Ascending aorta (tissue), 2 donors: ENCODE measurements around the gene C14orf180. TPM values are rescaled to one million over a fixed set of nuclear protein-coding genes. Genes with fewer than 3 reads are reported as not detected.

Experiments used
- DNase-seq, 2 donors: peaks; one replicate each; pipeline ENCODE4 v3.0.0-alpha.2; 2019; ENCODE audit warnings: low spot score in 2 of 2
- H3K27ac ChIP-seq, 2 donors: fragments of 200-600 bp; sonication (generic); one replicate each; pipeline ENCODE4 v1.5.1; 2016 to 2017; ENCODE audit warnings: mild to moderate bottlenecking in 1 of 2
- H3K27me3 ChIP-seq: fragments of 200-600 bp; sonication (generic); one replicate; pipeline ENCODE4 v1.5.1; 2017
- H3K36me3 ChIP-seq, 2 donors: fragments of 200-600 bp; sonication (generic); one replicate each; pipeline ENCODE4 v1.5.1; 2016
- H3K4me1 ChIP-seq, 2 donors: fragments of 200-600 bp; sonication (generic); one replicate each; pipeline ENCODE4 v1.5.1; 2016 to 2017; ENCODE audit warnings: mild to moderate bottlenecking in 1 of 2
- H3K4me3 ChIP-seq, 2 donors: fragments of 200-600 bp; sonication (generic); one replicate each; pipeline ENCODE4 v1.5.1; 2016 to 2017; ENCODE audit warnings: mild to moderate bottlenecking in 1 of 2
- H3K9me3 ChIP-seq, 2 donors: fragments of 200-600 bp; sonication (generic); one replicate each; pipeline ENCODE4 v1.5.1; 2016
- intact Hi-C: fragments of 100-400 bp; cut with DNase I; formaldehyde crosslinking; loops from one replicate; pipeline ENCODE4 v1.15.1; 2023
- total RNA-seq: library from RNA; depleted of rRNA; stranded (reverse); fragments of >200 nt; gene quantifications from one replicate; pipeline ENCODE4 v1.1.0, GENCODE V29; 2016
- TF ChIP-seq, protein P1 (sequence below), 3 experiments: fragments of 200-600 bp in 2 of 3; fragments of 450-650 bp in 1 of 3; sonication (generic) in 2 of 3; IDR thresholded peaks; one replicate each; pipeline ENCODE4 v1.5.1; 2016 to 2019; ENCODE audit warnings: antibody characterized with exemption in 3 of 3, mild to moderate bottlenecking in 1 of 3, moderate library complexity in 1 of 3

Gene C14orf180
- total RNA-seq, 1 donor from 2014 or later, result 0.21 TPM

DNA sequence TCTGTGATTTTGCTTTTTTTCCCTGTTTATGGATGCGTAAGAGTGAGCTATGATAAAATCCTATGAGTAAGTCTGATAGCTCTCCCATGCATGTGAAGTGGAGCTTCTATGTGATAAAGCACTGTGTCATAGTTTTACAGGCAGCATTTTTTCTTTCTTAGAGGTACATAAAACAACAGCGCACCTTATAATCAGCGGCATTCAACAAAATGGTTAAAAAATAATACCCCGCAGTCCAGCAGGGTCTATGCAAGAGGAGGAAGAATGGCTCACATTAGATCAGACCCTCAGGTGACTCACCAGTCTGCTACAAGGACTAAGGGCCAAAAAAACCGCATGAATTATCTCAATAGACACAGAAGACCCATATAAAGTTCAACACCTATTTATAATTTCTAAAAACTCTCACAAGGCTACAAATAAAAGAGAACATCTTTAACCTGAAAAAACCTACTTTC is 58.0 kb downstream of the C14orf180 start:
- H3K4me3 ChIP-seq, result no peak overlapping the region
- no peaks in the 10 kb centered on the region for H3K36me3 ChIP-seq
- H3K27me3 ChIP-seq, result no peaks in the 10 kb centered on the region
- H3K27ac ChIP-seq, result no peak overlapping the region
- no peak for DNase-seq
- intact Hi-C loops, result loop anchor here (10.0 kb wide), 1 partner anchor 553 kb away; the partner anchor contains the start of gene ASPG
- H3K4me1 ChIP-seq, result no peaks in the 10 kb centered on the region
- TF ChIP-seq, protein P1, sequence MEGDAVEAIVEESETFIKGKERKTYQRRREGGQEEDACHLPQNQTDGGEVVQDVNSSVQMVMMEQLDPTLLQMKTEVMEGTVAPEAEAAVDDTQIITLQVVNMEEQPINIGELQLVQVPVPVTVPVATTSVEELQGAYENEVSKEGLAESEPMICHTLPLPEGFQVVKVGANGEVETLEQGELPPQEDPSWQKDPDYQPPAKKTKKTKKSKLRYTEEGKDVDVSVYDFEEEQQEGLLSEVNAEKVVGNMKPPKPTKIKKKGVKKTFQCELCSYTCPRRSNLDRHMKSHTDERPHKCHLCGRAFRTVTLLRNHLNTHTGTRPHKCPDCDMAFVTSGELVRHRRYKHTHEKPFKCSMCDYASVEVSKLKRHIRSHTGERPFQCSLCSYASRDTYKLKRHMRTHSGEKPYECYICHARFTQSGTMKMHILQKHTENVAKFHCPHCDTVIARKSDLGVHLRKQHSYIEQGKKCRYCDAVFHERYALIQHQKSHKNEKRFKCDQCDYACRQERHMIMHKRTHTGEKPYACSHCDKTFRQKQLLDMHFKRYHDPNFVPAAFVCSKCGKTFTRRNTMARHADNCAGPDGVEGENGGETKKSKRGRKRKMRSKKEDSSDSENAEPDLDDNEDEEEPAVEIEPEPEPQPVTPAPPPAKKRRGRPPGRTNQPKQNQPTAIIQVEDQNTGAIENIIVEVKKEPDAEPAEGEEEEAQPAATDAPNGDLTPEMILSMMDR (IDR thresholded peaks at IDR 0.05), result no peak
- H3K9me3 ChIP-seq, result no peaks in the 10 kb centered on the region

DNA sequence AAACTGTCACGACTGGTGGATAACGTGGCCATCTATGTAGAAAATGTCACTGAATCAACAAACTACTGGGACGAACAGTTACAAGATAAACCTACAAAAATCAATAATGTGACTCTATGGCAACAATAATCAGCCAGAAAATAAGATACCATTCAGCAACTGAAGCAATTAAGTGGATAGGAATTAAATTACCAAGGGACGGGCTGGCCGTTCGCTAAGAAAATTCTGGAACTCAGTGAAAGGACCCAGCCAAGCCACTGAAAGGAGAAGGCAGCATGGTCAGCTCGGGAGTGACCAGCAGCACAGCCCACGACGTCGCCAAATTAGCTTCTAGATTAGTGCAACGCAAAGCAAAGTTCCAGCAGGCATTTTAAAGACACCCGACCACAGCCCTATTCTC is 58.6 kb downstream of the C14orf180 start:
- H3K27ac ChIP-seq, result no peak overlapping the region
- no peak for DNase-seq
- no peaks in the 10 kb centered on the region for H3K4me1 ChIP-seq
- H3K36me3 ChIP-seq, result no peaks in the 10 kb centered on the region
- no peaks in the 10 kb centered on the region for H3K27me3 ChIP-seq
- intact Hi-C loops, result loop anchor here (10.0 kb wide), 1 partner anchor 553 kb away; the partner anchor contains the start of gene ASPG
- no peaks in the 10 kb centered on the region for H3K9me3 ChIP-seq
- TF ChIP-seq, protein P1 (IDR thresholded peaks at IDR 0.05), result no peak
- no peak overlapping the region for H3K4me3 ChIP-seq

DNA sequence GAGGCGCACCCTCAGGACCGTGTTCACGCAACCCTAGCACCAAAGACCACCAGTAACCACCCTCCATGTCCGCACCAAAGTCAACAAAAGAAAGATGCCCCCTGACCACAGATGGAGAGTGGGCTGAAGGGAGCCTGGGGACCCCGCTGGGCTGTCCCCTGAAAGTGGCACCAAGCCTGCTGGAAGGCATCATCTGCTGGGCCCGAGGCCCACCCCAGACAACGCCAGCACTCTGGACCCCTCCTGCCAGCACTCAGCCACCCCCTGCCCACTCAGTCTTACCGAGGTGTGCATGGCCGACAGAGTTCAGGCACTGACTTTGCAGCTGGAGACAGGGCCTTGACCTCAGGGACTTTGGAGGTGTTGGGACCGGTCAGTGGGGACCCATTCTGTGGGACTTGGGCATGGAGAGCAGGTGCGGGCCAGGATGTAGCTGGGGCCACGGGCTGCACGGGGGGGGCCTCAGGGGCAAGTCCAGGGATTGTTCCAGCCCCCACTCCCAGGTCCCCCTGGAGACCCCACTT is 59.4 kb downstream of the C14orf180 start:
- intact Hi-C loops, result loop anchor here (10.0 kb wide), 1 partner anchor 554 kb away; the partner anchor contains the start of gene ASPG
- TF ChIP-seq, protein P1 (IDR thresholded peaks at IDR 0.05), result no peak
- no peak for DNase-seq
- no peak overlapping the region for H3K27ac ChIP-seq
- H3K4me3 ChIP-seq, result no peak overlapping the region
- H3K9me3 ChIP-seq, result no peaks in the 10 kb centered on the region
- no peaks in the 10 kb centered on the region for H3K27me3 ChIP-seq
- H3K4me1 ChIP-seq, result no peaks in the 10 kb centered on the region
- no peaks in the 10 kb centered on the region for H3K36me3 ChIP-seq

DNA sequence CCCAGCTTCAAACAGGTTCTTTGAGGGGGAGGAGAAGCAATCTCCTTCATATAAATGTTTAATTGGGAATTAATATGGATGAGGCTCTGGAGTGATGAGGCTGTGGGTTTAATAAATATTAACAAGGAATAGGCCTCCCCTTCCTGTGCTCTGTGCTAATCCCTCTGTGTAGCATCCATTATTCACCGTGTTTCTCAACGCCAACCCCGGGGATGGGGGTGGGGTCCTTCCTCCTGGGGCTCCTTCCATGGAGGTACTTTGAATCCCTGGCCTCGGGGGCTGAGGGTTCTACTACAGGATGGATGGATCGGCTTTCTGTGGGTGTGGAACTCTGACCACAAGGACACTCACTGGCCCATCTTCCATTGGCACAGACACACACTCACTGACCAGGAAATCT is 59.9 kb downstream of the C14orf180 start:
- intact Hi-C loops, result loop anchor here (10.0 kb wide), 1 partner anchor 555 kb away; the partner anchor contains the start of gene ASPG
- H3K27me3 ChIP-seq, result no peaks in the 10 kb centered on the region
- TF ChIP-seq, protein P1 (IDR thresholded peaks at IDR 0.05), result no peak

More for the DNA sequence above, 59.9 kb downstream of the C14orf180 start:
- no peak overlapping the region for H3K27ac ChIP-seq
- no peak overlapping the region for H3K4me3 ChIP-seq
- no peaks in the 10 kb centered on the region for H3K36me3 ChIP-seq
- H3K4me1 ChIP-seq, result no peaks in the 10 kb centered on the region
- no peak for DNase-seq
- no peaks in the 10 kb centered on the region for H3K9me3 ChIP-seq

Other genes starting within 250 kb of the C14orf180 start
- gene TMEM179, start 25.0 kb downstream of the C14orf180 start, total RNA-seq, result not detected
- 249 TPM for gene INF2, start 109.9 kb downstream of the C14orf180 start, total RNA-seq
- 30.2 TPM for gene ADSS1, start 144.5 kb downstream of the C14orf180 start, total RNA-seq
- gene SIVA1, start 173.4 kb downstream of the C14orf180 start, total RNA-seq, result 410 TPM
- gene AKT1, start 216.0 kb downstream of the C14orf180 start, total RNA-seq, result 112 TPM
- 23.5 TPM for gene ZBTB42, start 221.3 kb downstream of the C14orf180 start, total RNA-seq